Activated CD4-positive, alpha-beta T cell treated with anti-CD3 and anti-CD28 coated beads for 48 hours (primary cell): ENCODE results near the gene CD96.
A peak's percentile ranks its signal among the peaks of the same experiment; 100 is the strongest.
"Not testable (repeated sequence)": the region's sequence is repeated elsewhere in the genome, so short reads cannot be mapped to it uniquely, and the experiment has no call there.

Experiments used
- DNase-seq: peaks from one replicate; pipeline ENCODE4 v3.0.0-alpha.2; 2020

The CD96 gene, protein sequence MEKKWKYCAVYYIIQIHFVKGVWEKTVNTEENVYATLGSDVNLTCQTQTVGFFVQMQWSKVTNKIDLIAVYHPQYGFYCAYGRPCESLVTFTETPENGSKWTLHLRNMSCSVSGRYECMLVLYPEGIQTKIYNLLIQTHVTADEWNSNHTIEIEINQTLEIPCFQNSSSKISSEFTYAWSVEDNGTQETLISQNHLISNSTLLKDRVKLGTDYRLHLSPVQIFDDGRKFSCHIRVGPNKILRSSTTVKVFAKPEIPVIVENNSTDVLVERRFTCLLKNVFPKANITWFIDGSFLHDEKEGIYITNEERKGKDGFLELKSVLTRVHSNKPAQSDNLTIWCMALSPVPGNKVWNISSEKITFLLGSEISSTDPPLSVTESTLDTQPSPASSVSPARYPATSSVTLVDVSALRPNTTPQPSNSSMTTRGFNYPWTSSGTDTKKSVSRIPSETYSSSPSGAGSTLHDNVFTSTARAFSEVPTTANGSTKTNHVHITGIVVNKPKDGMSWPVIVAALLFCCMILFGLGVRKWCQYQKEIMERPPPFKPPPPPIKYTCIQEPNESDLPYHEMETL

DNA sequence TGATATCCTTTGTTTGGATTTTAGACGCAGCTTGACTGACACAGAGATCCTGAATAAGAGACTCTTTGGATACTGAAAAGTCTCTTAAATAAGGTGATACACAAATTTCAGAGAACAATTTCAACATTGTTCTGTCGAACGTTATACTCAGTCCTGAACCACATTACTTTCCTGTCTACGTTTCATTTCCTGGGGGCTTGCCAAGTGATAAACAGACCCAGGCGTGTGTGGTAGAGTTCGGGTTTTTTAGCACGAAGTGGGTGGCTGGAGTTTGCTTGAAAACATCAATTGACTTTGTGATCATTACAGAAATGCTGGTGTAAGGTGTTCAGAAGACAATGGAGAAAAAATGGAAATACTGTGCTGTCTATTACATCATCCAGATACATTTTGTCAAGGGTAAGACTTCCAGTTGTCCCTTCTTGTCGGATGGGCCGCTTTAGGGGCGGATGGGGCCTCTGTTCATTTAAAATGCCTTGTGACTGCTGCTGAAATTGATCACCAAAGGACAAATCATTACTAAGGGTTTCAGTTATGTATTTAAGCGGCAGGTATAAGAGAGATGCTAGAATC is at the start of gene CD96:
Gene CD96 (plus strand): TSS at position 287 of the 573 bp plus-strand sequence. CDS start 52 bp downstream, at position 339.
- DNase-seq = peak; percentile 74

DNA sequence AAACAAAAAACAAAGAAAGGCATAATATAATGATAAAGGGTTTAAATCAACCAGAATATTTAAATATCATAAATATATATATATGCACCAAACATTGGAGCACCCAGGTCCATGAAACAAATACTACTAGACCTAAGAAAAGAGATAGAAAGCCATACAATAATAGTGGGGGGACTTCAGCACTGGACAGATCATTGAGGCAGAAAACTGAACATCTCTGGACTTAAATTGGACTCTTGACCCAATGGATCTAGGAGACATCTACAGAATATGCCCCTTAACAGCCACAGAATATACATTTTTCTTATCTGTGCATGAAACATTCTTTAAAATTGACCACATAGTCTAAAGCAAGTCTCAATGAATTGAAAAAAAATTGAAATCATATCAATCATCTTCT is 48.7 kb upstream of the CD96 start:
- no peak for DNase-seq

DNA sequence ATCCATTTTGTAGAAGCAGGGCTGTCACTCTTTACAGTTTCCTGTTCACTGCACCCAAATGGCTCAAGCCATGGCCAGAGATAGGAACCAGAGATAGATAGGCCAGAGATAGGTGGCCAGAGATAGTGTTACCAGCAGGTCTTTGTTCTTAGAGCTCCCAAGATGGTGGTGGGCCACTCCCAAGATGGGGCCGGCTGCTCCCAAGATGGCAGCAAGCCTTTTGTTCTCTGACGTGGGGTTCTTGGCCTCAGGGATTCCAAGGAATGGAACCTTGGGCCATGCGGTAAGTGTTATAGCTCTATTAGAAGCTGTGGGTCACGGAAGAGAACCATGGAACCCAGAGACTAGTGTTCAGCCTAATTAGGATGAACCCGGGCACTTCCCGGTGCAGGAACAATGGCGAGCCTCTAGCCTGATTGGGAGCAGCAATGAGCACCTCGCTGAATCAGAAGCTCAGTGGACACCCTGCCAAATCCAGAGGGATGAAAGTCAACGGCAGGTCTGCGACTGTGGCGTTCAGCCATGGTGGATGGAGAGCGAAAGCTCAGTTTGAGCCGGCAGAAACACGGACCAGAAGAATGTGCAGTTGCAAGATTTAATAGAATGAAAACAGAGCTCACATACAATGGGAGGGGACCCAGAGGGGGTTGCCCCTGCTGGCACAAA is 45.0 kb upstream of the CD96 start:
- DNase-seq = no peak

DNA sequence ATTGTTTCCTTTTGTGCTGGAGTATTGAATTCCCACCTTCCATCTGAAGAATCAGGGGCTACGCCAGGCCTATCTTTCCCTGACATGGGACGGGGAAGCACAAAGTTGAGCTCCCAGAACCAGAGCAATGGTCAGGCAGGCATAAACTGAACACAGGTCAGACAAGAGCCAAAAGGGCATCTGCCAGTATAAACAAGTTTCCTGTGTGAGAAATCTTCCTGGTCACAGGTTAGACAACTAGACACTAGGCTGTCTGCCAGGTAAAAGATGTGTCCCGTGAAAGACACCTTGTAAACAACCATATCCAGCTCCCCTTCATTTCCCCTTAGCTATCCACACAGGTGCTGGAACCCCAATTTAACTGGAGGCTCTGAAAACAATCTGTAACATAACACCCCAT is 44.0 kb upstream of the CD96 start:
- no peak for DNase-seq

DNA sequence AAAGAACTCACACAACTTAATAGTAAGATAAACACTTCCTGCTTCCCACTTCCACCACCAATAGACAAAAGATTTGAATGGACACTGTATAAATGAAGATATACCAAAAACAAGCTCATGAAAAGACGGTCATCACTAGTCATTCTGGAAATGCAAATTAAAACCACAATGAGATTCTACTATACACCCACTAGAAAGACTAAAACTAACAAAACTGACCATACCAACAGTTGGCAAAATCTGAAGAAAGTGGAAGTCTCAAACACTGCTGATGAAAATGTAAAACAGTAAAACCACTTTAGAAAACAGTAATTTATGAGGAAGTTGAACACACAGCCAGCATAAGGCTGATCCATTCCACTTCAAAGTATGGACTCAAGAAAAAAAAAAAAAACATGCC is 35.6 kb upstream of the CD96 start:
- DNase-seq = no peak

DNA sequence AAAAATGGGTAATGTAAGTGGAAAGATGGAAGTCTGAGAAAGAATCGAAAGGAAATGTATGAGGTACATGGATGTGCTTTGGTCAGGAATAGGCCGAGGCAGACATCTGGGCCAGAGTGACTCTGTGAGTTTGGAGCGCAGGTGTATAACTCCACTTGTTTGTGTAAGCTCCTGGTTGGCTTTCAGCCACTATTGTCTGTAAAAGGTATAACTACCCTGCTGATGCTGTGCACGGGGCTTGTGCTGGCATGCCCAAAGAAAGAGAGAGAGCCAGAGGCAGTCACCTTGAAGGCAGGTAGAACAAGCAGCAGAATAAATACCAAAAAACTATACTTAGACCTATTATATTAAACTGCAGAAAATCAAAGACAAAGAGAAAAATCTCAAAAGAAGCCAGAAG is 32.7 kb upstream of the CD96 start:
- DNase-seq = no peak

DNA sequence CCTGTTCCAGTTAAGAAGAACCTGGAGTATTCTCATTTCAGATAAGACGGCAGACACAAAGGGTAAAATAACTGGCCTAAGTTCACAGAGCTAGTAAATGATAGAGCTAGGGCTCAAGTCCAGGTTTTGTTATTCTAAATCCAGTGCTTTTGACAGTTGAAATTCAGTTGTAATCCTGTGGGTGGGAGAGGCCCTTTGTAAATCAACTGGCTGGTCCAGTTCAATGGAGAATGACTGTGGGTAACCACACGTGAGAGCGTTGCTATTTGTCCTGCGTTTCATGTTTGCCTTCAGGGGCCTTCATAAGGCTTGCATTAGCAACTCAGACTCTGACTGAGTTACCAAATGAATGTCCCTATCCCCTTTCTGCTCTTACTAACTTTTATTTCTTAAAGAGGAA is 24.2 kb upstream of the CD96 start:
- no peak for DNase-seq

DNA sequence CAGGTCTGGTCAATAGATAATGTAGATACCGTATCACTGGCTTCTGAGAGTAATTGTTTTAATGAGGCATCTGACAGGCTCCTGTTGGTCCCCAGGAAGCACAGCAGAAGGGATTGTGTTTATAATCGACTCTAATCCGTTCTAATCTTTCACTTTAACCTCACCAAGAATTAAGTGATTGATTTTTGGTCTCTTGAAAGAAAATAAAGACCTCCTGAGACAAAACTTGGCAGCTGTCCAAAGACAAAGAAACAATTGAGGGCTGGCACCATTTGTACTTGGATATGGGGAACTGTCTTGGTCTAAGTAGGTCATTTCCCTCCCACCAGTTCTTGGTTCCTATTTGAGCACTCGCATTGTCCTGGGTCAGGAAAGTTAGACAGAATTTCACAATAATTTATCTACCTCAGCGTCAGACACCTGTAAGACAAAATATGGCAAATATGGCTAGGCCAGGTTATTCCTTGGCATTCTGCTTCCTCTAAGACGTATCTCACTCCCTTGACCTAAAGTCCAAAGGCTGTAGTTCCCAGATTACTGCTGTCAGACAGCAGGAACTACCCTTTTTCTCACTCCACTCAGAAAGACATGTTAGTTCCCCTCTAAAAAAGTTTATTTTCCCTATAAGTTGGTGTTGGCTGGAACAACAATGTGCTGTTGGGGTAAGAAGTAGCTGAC is 22.7 kb upstream of the CD96 start:
- DNase-seq = no peak

DNA sequence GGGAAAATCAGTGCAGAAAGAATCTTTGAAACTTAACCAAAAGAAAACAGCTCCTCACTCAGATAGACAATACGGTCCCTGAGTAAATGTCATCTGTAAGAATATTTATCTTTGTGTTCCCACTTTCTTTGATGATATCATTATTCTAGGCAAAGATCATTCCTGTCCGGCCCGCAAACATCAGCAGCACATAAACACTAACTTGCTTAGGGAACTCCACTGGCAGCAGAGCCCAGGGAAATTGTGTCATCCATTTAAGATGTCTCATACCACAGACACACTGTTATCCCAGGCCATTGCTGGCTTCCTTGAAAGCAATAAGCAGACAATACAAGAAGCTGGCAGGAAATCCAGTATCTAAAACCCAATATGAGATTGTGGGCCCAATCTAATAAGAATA is 20.1 kb upstream of the CD96 start:
- DNase-seq = no peak

DNA sequence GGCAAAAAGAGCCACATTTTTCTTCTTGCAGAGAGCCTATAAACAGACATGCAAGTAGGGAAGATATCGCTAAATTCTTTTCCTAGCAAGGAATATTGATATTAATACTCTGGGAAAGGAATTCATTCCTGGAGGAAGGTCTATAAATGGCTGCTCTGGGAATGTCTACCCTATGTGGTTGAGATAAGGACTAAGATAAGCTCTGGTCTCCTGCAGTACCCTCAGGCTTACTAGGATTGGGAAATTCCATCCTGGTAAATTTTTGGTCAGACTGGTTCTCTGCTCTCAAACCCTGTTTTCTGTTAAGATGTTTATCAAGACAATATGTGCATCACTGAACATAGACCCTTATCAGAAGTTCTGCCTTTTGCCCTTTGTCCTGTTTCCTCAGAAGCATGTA is 17.5 kb upstream of the CD96 start:
- DNase-seq = not testable (repeated sequence)

DNA sequence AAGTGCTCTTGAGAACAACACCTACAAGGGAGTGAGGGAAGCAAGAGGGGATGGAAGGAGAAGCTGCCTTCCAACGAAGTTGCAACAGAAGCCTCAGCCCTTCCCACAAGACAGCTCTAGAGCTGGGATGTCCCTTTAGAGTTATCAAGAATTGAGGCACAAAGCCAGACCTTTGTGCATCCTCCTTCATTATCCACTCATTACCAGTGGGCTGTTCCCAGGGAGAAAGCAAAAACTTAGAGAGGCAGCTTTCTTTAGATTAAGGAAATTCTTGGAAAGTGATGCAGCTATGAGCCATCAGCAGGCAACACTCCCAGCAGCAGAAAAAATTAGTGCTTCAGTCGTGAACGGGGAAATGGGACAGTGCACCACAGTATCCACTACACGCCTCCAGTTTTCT is 10.6 kb upstream of the CD96 start:
- no peak for DNase-seq

DNA sequence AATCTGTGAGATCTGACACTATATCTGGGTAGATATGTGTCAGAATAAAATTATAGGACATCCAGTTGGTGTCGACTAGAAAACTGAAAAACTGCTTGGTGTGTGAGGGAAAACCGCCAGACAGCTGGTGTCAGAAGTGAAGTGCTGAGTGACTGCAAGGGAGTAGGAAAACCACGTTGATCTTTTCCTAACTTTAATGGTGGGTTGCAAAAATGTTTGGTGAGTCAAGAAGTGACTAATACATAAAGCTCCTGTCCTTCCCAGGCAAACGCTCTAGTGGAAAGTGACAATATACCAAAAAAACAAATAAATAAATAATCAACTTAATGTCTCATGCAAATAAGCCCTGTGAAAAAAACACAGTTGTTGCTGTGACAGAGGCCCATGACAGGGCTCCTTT is 7.3 kb upstream of the CD96 start:
- DNase-seq = no peak

DNA sequence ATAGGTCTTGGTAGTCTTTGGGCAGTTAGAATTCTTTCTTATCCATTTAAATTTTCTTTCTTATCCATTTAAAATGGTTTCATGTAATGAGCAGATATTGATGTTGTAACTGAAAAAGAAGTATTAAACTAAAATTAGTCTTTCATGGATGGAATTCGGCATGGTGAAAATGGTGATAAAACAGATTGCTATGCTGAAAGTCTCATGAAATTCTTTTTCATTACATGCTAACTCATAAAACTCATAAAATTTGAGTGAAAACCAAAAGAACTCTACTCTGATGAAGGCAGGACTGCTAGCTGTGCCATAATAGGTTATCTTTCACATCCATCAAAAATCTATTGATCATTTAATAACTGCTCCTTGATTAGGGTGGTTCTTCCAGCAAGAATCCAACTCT is 3.9 kb upstream of the CD96 start:
- no peak for DNase-seq

DNA sequence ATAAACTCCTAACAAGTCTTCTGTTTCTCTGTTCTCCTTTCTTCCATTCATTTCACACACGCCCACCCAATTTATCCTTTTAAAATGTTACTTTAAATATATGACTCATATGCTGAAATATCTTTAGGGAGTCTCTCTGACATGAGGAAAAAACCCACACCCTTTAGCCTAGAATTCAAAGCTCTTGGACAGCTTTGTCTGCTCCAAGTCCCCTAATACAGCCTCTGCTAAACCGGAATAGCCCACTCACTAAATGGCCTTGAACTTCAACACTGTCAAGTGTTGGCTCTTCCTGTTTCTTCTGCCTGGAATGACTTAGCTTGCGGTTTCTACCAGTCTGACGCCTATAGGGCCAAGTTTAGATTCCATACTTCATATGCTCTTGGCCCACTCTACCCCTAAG is 3.3 kb upstream of the CD96 start:
- DNase-seq = no peak

DNA sequence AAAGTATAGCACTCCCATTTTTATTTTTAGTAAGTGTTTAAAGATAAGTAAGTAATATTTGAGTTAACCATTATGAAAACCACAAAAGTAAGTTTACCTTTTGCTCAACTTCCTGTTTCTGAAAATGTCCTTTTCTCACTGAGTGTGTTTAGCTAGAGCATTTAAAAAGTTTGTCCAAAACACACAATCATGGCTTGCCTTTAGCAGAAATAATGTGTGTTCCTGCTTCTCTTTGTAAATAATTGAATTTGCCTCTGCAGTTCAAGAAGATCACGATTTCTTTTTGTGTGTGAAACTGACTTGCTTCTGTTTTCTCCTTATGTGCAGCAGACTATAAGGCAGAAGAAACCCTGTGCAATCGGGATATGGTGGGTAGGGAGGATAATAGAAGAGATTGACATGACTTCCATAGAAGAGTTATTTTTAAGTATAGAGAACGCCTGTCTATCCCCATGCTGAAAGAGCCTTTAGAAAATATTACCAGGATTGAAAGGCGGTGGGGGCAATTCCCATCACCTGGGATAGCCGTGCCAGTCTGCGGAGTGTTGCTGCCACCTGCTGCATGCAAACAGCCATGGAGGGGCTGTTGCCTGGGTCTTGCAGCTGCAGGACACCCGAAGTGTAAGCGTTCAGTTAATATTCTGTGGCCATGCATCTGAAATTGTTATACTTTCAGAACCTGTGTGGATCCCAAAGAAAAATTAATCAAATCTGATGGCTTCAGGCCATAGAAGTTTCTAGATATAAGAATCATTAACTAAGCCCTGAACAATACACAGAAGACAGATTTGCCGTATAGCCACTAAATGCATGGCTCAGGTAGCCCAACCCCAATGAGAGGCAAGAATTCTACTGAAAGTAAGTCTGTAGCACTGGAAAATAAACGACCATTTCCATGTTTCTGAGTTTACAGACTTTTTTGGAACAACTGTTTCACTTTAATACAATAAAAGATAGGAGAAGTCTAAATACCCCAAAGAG is 2.4 kb upstream of the CD96 start:
- peak; percentile 72 for DNase-seq

DNA sequence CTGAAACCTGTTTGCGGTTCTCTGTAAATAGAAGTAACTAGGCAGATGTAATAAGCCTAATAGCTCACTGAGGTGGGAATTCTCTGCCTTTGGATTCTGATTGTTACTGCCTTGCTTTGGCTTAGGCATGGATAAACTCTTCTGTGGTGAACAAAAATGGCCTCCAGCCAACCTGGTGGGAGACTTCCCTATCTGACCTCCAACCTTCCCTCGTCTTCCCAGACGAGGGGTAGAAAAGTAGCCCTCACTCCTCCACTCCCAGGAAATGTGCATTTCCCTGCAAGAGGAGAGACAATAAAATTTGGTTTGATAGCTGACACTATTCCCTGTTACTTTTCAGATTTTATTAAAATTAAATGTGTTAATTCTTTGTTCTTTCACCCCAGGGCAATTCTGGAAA is 606 bp upstream of the CD96 start:
- no peak for DNase-seq

DNA sequence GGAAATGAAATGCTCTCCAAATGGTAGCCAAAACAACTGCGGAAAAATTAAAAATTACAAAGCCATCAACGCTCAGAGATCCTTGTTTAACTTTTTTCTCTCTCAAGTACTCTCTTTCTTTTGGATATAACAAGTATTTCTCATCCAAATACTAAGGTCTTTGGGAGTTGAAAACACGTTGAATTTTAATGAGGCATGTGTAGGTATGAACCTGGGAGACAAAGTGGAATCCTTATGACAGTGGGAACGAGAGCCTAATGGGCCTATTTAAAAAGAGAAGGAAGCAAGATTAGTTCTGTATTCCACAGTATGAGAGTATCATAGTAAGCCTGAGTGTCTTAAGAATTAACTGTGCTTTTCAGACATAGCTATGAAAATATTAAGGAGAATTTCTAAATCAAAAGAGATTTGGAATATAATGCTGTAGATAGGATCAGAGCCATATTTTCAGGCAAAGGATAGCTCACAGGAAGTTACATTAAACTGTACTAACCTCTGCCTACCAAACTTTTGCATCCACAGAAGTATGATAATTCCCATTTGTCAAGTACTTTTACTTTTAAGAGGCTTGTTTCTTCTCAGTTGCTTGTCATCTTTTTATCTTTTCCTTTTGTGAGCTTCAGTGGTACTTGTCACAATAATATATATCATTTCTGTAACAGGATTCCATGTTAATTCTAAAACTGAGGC is 759 bp downstream of the CD96 start:
- no peak for DNase-seq

DNA sequence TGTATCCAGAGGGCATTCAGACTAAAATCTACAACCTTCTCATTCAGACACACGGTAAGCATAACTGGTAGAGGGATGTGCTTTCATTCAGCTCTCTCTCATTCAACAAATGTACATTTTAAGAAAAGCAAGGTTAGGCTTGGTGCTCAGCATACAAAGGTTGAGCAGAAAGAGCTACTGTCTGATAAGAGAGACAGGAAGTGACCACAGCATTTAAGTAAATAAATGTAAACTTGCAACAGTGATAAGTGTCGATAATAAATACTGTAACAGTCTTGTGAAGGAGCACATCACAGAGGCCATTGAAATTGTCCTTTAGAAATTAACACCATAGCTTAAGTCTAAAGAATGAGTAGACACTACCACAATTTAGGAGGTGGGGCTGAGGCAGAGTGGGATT is 3.4 kb downstream of the CD96 start:
- peak; percentile 11 for DNase-seq

DNA sequence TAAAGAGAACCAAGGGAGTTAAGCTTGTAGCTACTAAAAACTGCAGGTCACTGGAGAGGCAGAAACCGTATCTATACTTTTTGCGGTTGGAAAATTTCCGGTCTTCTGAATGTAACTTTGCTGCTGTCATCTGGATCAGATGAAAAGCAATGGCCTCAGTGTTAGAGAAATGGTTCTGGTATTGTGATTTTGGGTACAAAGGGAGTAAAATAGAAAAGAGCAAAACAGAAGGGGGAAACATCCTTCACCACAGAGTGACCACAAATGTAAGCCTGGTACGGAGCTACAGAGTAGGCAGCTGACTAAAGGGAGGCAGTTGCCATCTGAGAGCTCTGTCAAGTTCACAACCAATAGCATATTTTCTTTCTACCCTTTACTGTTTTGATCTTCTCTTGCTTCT is 5.6 kb downstream of the CD96 start:
- peak; percentile 57 for DNase-seq

DNA sequence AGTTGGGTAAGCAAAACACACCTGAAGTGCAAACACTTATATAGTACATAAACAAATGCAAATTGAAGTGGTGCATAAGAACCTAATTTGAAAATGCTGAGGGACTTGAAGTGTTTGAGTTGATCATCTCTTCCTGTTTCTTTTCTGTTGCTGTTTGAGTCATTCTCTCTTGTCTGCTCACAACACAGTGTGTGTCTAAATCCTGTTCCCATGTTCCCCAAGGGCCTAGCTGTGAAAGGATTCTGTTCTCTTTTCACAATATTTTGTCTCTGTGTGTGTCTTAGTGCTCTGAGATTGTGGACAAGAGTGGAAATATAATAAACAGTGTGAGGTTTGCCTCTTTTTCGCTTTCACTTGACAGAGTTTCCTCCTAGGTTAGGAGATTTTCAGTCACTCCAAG is 6.1 kb downstream of the CD96 start:
- no peak for DNase-seq

DNA sequence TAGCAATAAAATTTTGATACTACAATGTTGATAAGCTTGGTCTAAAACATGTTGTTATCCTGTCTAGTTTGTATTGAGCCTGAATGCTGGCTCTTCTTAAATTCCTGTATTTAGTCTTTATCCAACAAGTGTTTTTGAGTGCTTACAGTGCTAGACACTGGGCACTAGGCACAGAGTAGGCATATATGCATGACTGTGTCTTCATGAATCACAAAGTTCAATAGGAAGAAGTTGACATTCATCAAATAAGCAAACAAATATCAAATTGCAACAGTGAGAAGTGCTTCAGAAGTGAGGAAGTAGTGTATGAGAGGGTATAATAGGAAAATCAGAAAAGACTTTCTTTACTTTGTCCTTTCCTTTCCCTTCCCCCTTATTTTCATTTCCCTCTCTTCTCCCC is 6.8 kb downstream of the CD96 start:
- no peak for DNase-seq

DNA sequence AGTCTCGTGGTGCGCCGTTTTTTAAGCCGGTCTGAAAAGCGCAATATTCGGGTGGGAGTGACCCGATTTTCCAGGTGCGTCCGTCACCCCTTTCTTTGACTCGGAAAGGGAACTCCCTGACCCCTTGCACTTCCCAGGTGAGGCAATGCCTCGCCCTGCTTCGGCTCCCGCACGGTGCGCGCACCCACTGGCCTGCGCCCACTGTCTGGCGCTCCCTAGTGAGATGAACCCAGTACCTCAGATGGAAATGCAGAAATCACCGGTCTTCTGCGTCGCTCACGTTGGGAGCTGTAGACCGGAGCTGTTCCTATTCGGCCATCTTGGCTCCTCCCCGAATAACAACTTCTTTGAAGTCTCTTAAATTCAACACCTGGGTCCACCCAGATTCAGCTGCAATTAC is 19.9 kb downstream of the CD96 start:
- not testable (repeated sequence) for DNase-seq
